Neural cell (in vitro differentiated cells): ENCODE data around the gene STOM.

Experiments
- TF ChIP-seq, protein P1 (sequence below): fragments of 450-650 bp; IDR thresholded peaks from 2 replicates; pipeline ENCODE4 v1.5.1; 2014; ENCODE audit warnings: antibody characterized with exemption, mild to moderate bottlenecking, moderate library complexity; ENCODE audit not compliant: poor library complexity, severe bottlenecking
- TF ChIP-seq, protein P2 (sequence below): IDR thresholded peaks from 2 replicates; pipeline ENCODE4 v1.6.1; 2012; ENCODE audit warnings: borderline replicate concordance

DNA sequence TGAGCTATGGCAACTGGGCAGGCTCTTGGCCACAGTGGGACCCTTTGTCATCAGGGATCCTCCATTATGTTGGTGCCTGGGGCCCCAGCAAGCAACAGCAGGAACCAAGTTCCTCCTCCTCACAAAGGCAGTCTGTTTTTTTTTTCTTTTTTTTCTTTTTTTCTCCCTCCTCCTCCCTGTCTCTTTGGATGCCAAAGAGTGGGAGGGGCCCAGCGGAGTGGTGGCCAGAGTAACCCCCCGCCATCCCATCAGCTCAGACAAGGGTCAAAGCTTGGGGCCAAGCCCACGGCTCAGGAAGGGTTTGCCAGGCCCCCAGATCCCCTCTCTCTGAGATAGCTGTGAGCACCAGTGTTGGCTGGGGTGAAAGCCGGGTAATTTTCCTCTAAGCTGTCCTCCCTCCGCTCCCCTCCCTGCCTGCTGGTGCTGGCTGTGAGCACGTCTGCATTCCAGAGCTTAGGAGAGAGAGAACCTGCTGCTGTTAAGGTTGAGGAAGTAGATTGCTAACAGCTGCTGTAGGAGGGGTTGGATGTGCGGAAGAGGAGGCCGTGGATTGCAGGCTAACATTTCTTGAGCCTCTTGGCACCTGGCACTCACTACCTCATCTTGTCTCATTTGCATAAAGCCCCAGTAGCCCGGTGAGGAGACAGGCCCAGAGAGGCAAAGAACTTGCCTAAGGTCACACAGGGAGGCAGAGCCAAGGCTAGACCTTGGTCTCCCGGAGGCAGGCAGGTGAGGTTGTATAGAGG, 80.9 kb downstream of the STOM start:
- TF ChIP-seq, protein P1, sequence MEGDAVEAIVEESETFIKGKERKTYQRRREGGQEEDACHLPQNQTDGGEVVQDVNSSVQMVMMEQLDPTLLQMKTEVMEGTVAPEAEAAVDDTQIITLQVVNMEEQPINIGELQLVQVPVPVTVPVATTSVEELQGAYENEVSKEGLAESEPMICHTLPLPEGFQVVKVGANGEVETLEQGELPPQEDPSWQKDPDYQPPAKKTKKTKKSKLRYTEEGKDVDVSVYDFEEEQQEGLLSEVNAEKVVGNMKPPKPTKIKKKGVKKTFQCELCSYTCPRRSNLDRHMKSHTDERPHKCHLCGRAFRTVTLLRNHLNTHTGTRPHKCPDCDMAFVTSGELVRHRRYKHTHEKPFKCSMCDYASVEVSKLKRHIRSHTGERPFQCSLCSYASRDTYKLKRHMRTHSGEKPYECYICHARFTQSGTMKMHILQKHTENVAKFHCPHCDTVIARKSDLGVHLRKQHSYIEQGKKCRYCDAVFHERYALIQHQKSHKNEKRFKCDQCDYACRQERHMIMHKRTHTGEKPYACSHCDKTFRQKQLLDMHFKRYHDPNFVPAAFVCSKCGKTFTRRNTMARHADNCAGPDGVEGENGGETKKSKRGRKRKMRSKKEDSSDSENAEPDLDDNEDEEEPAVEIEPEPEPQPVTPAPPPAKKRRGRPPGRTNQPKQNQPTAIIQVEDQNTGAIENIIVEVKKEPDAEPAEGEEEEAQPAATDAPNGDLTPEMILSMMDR = no peak
- TF ChIP-seq, protein P2, sequence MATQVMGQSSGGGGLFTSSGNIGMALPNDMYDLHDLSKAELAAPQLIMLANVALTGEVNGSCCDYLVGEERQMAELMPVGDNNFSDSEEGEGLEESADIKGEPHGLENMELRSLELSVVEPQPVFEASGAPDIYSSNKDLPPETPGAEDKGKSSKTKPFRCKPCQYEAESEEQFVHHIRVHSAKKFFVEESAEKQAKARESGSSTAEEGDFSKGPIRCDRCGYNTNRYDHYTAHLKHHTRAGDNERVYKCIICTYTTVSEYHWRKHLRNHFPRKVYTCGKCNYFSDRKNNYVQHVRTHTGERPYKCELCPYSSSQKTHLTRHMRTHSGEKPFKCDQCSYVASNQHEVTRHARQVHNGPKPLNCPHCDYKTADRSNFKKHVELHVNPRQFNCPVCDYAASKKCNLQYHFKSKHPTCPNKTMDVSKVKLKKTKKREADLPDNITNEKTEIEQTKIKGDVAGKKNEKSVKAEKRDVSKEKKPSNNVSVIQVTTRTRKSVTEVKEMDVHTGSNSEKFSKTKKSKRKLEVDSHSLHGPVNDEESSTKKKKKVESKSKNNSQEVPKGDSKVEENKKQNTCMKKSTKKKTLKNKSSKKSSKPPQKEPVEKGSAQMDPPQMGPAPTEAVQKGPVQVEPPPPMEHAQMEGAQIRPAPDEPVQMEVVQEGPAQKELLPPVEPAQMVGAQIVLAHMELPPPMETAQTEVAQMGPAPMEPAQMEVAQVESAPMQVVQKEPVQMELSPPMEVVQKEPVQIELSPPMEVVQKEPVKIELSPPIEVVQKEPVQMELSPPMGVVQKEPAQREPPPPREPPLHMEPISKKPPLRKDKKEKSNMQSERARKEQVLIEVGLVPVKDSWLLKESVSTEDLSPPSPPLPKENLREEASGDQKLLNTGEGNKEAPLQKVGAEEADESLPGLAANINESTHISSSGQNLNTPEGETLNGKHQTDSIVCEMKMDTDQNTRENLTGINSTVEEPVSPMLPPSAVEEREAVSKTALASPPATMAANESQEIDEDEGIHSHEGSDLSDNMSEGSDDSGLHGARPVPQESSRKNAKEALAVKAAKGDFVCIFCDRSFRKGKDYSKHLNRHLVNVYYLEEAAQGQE = no peak
